GM12878 (cell line): ENCODE results near the gene SLC35A5. TPM values are rescaled to one million over a fixed set of nuclear protein-coding genes. Genes with fewer than 3 reads are reported as not detected.

ENCODE experiments used
- ATAC-seq: fragments of 200-7000 bp; cut with Tn5 transposase; 3 replicates; pipeline ENCODE4 v1.9.1; 2020; ENCODE audit warnings: mild to moderate bottlenecking, moderate library complexity
- BruUV-seq: library from RNA; stranded (reverse); fragments of 400-500 nt; replicated peaks from 2 replicates; lab custom pipeline; 2021; lab: Mats Ljungman, UMichigan
- CTCF ChIA-PET: fragments of 300-600 bp; sonication (Branson Sonifier 250); formaldehyde crosslinking; extraction: SDS; loops from one replicate; lab custom pipeline; 2021; ENCODE audit warnings: inconsistent platforms; lab: Yijun Ruan, JAX
- POLR2A ChIA-PET: fragments of 350-600 bp; formaldehyde crosslinking; extraction: SDS; loops from one replicate; lab custom pipeline; 2021; ENCODE audit warnings: inconsistent platforms; lab: Charles Lee
- RAD21 ChIA-PET: fragments of 300-600 bp; sonication (Branson Sonifier 250); formaldehyde crosslinking; loops from one replicate; lab custom pipeline; 2023; ENCODE audit warnings: antibody characterized with exemption; ENCODE audit not compliant: unreplicated experiment; lab: Charles Lee
- SMC1A ChIA-PET: fragments of 300-600 bp; sonication (Branson Sonifier 250); formaldehyde crosslinking; loops from one replicate; lab custom pipeline; 2023; ENCODE audit not compliant: unreplicated experiment, uncharacterized antibody; lab: Charles Lee
- DNase-seq: peaks from one replicate; pipeline ENCODE4 v3.0.0-alpha.2; 2011; ENCODE audit warnings: low read depth, low spot score
- FAIRE-seq: peaks from 3 replicates; lab custom pipeline; 2011; peaks lifted over from hg19 to GRCh38; lab: Jason Lieb, UNC
- H2AFZ ChIP-seq: 2 replicates; pipeline ENCODE4 v1.6.0; 2011; ENCODE audit warnings: low read depth, low read length, control low read depth; ENCODE audit not compliant: control insufficient read depth
- H3K27ac ChIP-seq: 2 replicates; pipeline ENCODE4 v1.5.1; 2011; ENCODE audit warnings: control low read depth; ENCODE audit not compliant: control insufficient read depth, insufficient read depth
- H3K27me3 ChIP-seq, 2 experiments: replicated peaks in 1 of 2; 2 replicates each; pipeline versions ENCODE4 v1.6.0 to v1.6.1; 2011; ENCODE audit warnings: low read length in 1 of 2; ENCODE audit not compliant: control insufficient read depth in 2 of 2, insufficient read depth in 2 of 2
- H3K36me3 ChIP-seq, 2 experiments: 2 replicates each; pipeline ENCODE4 v1.5.1; 2011; ENCODE audit warnings: low read length in 1 of 2; ENCODE audit not compliant: control insufficient read depth in 2 of 2, insufficient read depth in 2 of 2
- H3K4me1 ChIP-seq: 2 replicates; pipeline ENCODE4 v1.6.1; 2011; ENCODE audit warnings: mild to moderate bottlenecking, low read length, moderate library complexity, mixed read lengths; ENCODE audit not compliant: control insufficient read depth, insufficient read depth
- H3K4me2 ChIP-seq: 2 replicates; pipeline ENCODE4 v1.6.0; 2011; ENCODE audit warnings: control low read depth; ENCODE audit not compliant: control insufficient read depth, insufficient read depth
- H3K4me3 ChIP-seq: fragments of 200-600 bp; sonication (generic); 2 replicates; pipeline ENCODE4 v1.5.1; 2016
- H3K79me2 ChIP-seq: 2 replicates; pipeline ENCODE4 v1.6.0; 2011; ENCODE audit warnings: low read length; ENCODE audit not compliant: control insufficient read depth, insufficient read depth
- H3K9ac ChIP-seq: 2 replicates; pipeline ENCODE4 v1.8.0; 2011; ENCODE audit warnings: low read length, control low read depth, mixed read lengths; ENCODE audit not compliant: control insufficient read depth, insufficient read depth
- H3K9me3 ChIP-seq: replicated peaks from 3 replicates; pipeline ENCODE4 v1.5.1; 2011; ENCODE audit warnings: mild to moderate bottlenecking, low read length; ENCODE audit not compliant: control insufficient read depth, insufficient read depth
- H4K20me1 ChIP-seq: 2 replicates; pipeline ENCODE4 v1.6.0; 2011; ENCODE audit not compliant: control insufficient read depth, insufficient read depth
- BCL11A ChIP-seq: IDR thresholded peaks from 2 replicates; pipeline ENCODE4 v1.6.1; 2011; ENCODE audit warnings: low read depth, low read length
- BMI1 ChIP-seq: fragments of 450-650 bp; IDR thresholded peaks from 2 replicates; pipeline ENCODE4 v1.6.1; 2016; ENCODE audit warnings: mild to moderate bottlenecking, moderate library complexity, borderline replicate concordance
- DPF2 ChIP-seq: fragments of 450-650 bp; IDR thresholded peaks from 2 replicates; pipeline ENCODE4 v1.6.1; 2017; ENCODE audit warnings: mild to moderate bottlenecking
- EED ChIP-seq: sonication (generic); IDR thresholded peaks from 2 replicates; pipeline ENCODE4 v1.6.1; 2016; ENCODE audit warnings: antibody characterized with exemption, low read depth
- IRF4 ChIP-seq: IDR thresholded peaks from 2 replicates; pipeline ENCODE4 v1.6.1; 2011; ENCODE audit warnings: low read depth, low read length
- MTA2 ChIP-seq: fragments of 450-650 bp; IDR thresholded peaks from 2 replicates; pipeline ENCODE4 v1.6.1; 2016; ENCODE audit warnings: low read depth, mild to moderate bottlenecking, moderate library complexity
- NFXL1 ChIP-seq: fragments of 450-650 bp; IDR thresholded peaks from 2 replicates; pipeline ENCODE4 v1.6.1; 2017; ENCODE audit warnings: antibody characterized with exemption, mild to moderate bottlenecking, borderline replicate concordance
- NFYB ChIP-seq: IDR thresholded peaks from 2 replicates; pipeline ENCODE4 v1.6.1; 2011; ENCODE audit warnings: low read depth, mild to moderate bottlenecking, low read length, improper control_type of control experiment, moderate library complexity; ENCODE audit not compliant: insufficient read depth
- POLR2A ChIP-seq: IDR thresholded peaks from 2 replicates; pipeline ENCODE4 v1.6.1; 2011; ENCODE audit warnings: low read depth, mild to moderate bottlenecking, low read length
- RAD51 ChIP-seq: fragments of 450-650 bp; IDR thresholded peaks from 2 replicates; pipeline ENCODE4 v1.6.1; 2016; ENCODE audit warnings: moderate library complexity, mild to moderate bottlenecking, inconsistent platforms
- SIN3A ChIP-seq: IDR thresholded peaks from 2 replicates; pipeline ENCODE4 v1.6.1; 2012; ENCODE audit warnings: low read depth, low read length, improper control_type of control experiment
- SPI1 ChIP-seq: IDR thresholded peaks from 2 replicates; pipeline ENCODE4 v1.6.1; 2011; ENCODE audit warnings: low read depth, mild to moderate bottlenecking, low read length, moderate library complexity, borderline replicate concordance; ENCODE audit not compliant: insufficient read depth
- SUPT20H ChIP-seq: IDR thresholded peaks from 2 replicates; pipeline ENCODE4 v1.6.1; 2011; ENCODE audit warnings: low read depth, mild to moderate bottlenecking, low read length, moderate library complexity, borderline replicate concordance; ENCODE audit not compliant: control insufficient read depth
- SUZ12 ChIP-seq: fragments of 200-600 bp; sonication (generic); IDR thresholded peaks from one replicate; pipeline ENCODE4 v1.6.1; 2018; ENCODE audit warnings: antibody characterized with exemption, mild to moderate bottlenecking; ENCODE audit not compliant: unreplicated experiment
- TAF1 ChIP-seq: IDR thresholded peaks from 2 replicates; pipeline ENCODE4 v1.6.1; 2011; ENCODE audit warnings: mild to moderate bottlenecking, low read depth, low read length, borderline replicate concordance
- WGBS: methylation state at CpG from one replicate; pipeline ENCODE4 v1.1.6; 2016; ENCODE audit warnings: low lambda C conversion rate; ENCODE audit not compliant: insufficient replicate concordance, insufficient coverage; ENCODE audit errors: missing lambda C conversion rate; 5-methylcytosine and 5-hydroxymethylcytosine counted together
- in situ Hi-C: fragments of 300-500 bp; cut with MboI; formaldehyde crosslinking; loops from 9 replicates; pipeline ENCODE4 v1.14.3; 2018; ENCODE audit warnings: mixed read lengths
- intact Hi-C: fragments of 100-400 bp; cut with micrococcal nuclease; formaldehyde crosslinking; loops from one replicate; pipeline ENCODE4 v1.14.2; 2022; ENCODE audit not compliant: unreplicated experiment
- polyA plus RNA-seq, 11 experiments: library from polyadenylated mRNA; depleted of rRNA in 4 of 11; unstranded in 6 of 11; stranded (reverse) in 5 of 11; fragments of >200 nt; fragmentation: Nextera tagmentation in 4 of 11; fragmentation: Illumina TruSeq in 1 of 11; extraction: Ambion mirVana in 4 of 11; extraction: Trizol in 1 of 11; gene quantifications; 1 replicate in 1 of 11; 2 replicates in 10 of 11; pipeline versions ENCODE4 v1.2.1 to v1.2.3, GENCODE V29; 2011 to 2016; ENCODE audit warnings: inconsistent platforms in 2 of 11, missing spikeins in 2 of 11, low read depth in 1 of 11
- total RNA-seq, 4 experiments: library from RNA; depleted of rRNA in 3 of 4; stranded (reverse); fragments of >200 nt in 3 of 4; fragmentation: Illumina TruSeq in 1 of 4; extraction: Trizol in 1 of 4; gene quantifications; 2 replicates each; pipeline versions ENCODE4 v1.2.1 to v1.2.3, GENCODE V29; 2013 to 2021
- TF ChIP-seq, protein P1 (sequence below): fragments of 150-350 bp; IDR thresholded peaks from 2 replicates; pipeline ENCODE4 v1.6.1; 2014; ENCODE audit warnings: mild to moderate bottlenecking, low read depth, low read length

The SLC35A5 gene
- total and polyA plus RNA-seq, 10 of the 15 experiments (the other 5 are each of a cell fraction or from before 2014, with no cell fraction given), result 10.9 to 38.1 (median 16.0) TPM

DNA sequence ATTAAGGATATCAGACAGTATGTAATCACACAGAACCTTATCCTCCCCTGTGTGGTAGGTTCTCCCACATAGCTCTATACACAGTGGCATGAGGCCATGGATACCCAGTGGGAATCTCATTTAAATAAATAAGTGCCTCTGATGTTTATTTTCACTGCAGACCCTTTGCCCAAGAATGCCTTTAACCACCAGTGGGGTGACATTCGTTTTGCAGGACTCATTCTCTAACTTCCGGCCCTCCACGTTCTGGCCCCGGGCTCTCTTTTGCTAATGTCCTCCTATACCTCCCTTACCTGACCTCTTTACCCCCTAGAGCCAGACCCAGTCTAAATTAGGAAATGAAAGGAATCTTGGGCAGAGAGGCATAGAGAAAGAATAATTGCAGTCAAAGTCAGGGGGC, 70.8 kb downstream of the SLC35A5 start (continued):
- no peak for TF ChIP-seq SUPT20H
- no peak for TF ChIP-seq BMI1

DNA sequence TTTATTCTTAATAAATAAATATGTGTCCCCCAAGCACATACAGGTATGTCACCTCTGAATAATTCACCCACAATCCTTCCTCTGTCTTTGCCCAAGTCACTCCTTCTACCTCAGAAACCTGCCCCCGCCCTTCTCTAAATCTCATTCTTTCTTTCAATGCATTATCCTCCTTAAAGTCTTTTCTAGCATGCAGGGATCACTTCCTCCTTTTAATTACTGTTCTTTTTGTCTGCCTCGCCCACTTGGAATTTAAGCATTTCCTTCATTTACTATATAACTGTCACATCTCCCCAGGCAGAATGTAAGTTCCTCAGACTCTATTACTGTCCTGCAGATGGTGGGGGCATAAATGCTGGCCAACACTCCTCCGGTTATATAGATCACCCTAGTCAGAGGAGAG, 71.3 kb downstream of the SLC35A5 start:
- Histone ChIP-seq H3K9ac (no peak overlapping the region), H2AFZ (no peak overlapping the region), H3K4me1 (peaks cover 7% of the 10 kb centered on the region), H3K36me3 (no peaks in the 10 kb centered on the region), H3K27me3 (no peaks in the 10 kb centered on the region), H3K4me3 (no peak overlapping the region), H3K79me2 (no peaks in the 10 kb centered on the region), H3K4me2 (no peak overlapping the region), H3K9me3 (no peaks in the 10 kb centered on the region), H4K20me1 (no peaks in the 10 kb centered on the region), H3K27ac (no peak overlapping the region)
- ATAC-seq, result no peak
- BruUV-seq, result no TSS peak
- TF ChIP-seq SUZ12 (no peak), SPI1 (peak; percentile 15; the same call in 1 of the 2 replicates)
- in situ Hi-C loops (no loop called here), intact Hi-C loops (no loop called here)
- ChIA-PET CTCF (interaction anchor here (3.2 kb wide), 1 partner anchor 10 kb away, joined by 23 read pairs; no protein-coding TSS in a partner anchor), RAD21 (no interaction called here), SMC1A (interaction anchor here (2.5 kb wide), 1 partner anchor 11 kb away, joined by 9 read pairs; no protein-coding TSS in a partner anchor), POLR2A (no interaction called here)
- DNase-seq, result no peak
- WGBS, result 44% methylated on average over 3 of the region's 3 CpGs
- no peak for FAIRE-seq

DNA sequence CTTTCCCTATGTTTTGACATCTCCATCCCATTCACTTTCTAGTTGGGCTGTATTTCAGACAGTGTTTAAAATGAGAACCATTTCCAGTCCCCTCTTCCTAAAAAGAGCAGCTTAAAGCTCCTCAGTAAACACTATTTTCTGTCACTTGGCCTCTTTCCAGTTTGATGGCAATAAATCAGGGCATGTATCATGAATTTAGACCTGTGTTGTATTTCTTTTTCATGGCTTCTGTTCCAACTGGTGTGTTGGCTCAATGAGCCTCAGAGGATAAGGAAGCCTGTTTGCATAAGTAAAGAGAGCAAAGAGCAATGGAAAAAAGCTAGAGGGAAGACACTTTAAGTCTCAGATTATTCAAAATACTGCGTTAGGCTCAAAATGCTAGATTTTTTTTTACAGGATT, 71.9 kb downstream of the SLC35A5 start:
- Histone ChIP-seq H4K20me1 (no peaks in the 10 kb centered on the region), H3K4me3 (no peak overlapping the region), H3K9ac (no peak overlapping the region), H3K4me2 (no peak overlapping the region), H3K4me1 (peaks cover 7% of the 10 kb centered on the region), H3K27me3 (no peaks in the 10 kb centered on the region), H3K9me3 (no peaks in the 10 kb centered on the region), H3K79me2 (no peaks in the 10 kb centered on the region), H3K36me3 (no peaks in the 10 kb centered on the region), H3K27ac (no peak overlapping the region), H2AFZ (no peak overlapping the region)
- BruUV-seq, result no TSS peak
- ATAC-seq (no peak), FAIRE-seq (no peak), DNase-seq (no peak)
- 85% methylated on average over 1 of the region's 1 CpG for WGBS
- RAD21 ChIA-PET, result interaction anchor here (1.2 kb wide), 1 partner anchor 9 kb away, joined by 3 read pairs; no protein-coding TSS in a partner anchor
- intact Hi-C loops (no loop called here), in situ Hi-C loops (no loop called here)
- SMC1A ChIA-PET, result interaction anchor here (1.2 to 2.9 kb wide), 3 partner anchors 10 to 467 kb away, joined by 4 to 10 read pairs (median 9); partner anchors contain the start of gene SLC9C1
- CTCF ChIA-PET, result interaction anchor here (1.0 to 3.2 kb wide), 3 partner anchors 9 to 52 kb away, joined by 3 to 23 read pairs (median 18); no protein-coding TSS in a partner anchor
- POLR2A ChIA-PET, result no interaction called here
- TF ChIP-seq BCL11A, result no peak
- TF ChIP-seq, protein P1, sequence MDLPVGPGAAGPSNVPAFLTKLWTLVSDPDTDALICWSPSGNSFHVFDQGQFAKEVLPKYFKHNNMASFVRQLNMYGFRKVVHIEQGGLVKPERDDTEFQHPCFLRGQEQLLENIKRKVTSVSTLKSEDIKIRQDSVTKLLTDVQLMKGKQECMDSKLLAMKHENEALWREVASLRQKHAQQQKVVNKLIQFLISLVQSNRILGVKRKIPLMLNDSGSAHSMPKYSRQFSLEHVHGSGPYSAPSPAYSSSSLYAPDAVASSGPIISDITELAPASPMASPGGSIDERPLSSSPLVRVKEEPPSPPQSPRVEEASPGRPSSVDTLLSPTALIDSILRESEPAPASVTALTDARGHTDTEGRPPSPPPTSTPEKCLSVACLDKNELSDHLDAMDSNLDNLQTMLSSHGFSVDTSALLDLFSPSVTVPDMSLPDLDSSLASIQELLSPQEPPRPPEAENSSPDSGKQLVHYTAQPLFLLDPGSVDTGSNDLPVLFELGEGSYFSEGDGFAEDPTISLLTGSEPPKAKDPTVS, result no peak
- no peak for TF ChIP-seq DPF2
- TF ChIP-seq MTA2, result no peak
- no peak for TF ChIP-seq NFYB
- TF ChIP-seq TAF1, result no peak
- TF ChIP-seq POLR2A, result no peak
- TF ChIP-seq IRF4, result no peak
- no peak for TF ChIP-seq RAD51
- no peak for TF ChIP-seq EED
- no peak for TF ChIP-seq SIN3A
- TF ChIP-seq NFXL1, result no peak
